Ascending aorta (tissue), 2 donors: ENCODE results near the gene USP6NL. TPM values are rescaled to one million over a fixed set of nuclear protein-coding genes. Genes with fewer than 3 reads are reported as not detected.

Experiments used
- DNase-seq, 2 donors: peaks; one replicate each; pipeline ENCODE4 v3.0.0-alpha.2; 2019; ENCODE audit warnings: low spot score in 2 of 2
- H3K27ac ChIP-seq, 2 donors: fragments of 200-600 bp; sonication (generic); one replicate each; pipeline ENCODE4 v1.5.1; 2016 to 2017; ENCODE audit warnings: mild to moderate bottlenecking in 1 of 2
- H3K27me3 ChIP-seq: fragments of 200-600 bp; sonication (generic); one replicate; pipeline ENCODE4 v1.5.1; 2017
- H3K36me3 ChIP-seq, 2 donors: fragments of 200-600 bp; sonication (generic); one replicate each; pipeline ENCODE4 v1.5.1; 2016
- H3K4me1 ChIP-seq, 2 donors: fragments of 200-600 bp; sonication (generic); one replicate each; pipeline ENCODE4 v1.5.1; 2016 to 2017; ENCODE audit warnings: mild to moderate bottlenecking in 1 of 2
- H3K4me3 ChIP-seq, 2 donors: fragments of 200-600 bp; sonication (generic); one replicate each; pipeline ENCODE4 v1.5.1; 2016 to 2017; ENCODE audit warnings: mild to moderate bottlenecking in 1 of 2
- H3K9me3 ChIP-seq, 2 donors: fragments of 200-600 bp; sonication (generic); one replicate each; pipeline ENCODE4 v1.5.1; 2016
- intact Hi-C: fragments of 100-400 bp; cut with DNase I; formaldehyde crosslinking; loops from one replicate; pipeline ENCODE4 v1.15.1; 2023
- total RNA-seq: library from RNA; depleted of rRNA; stranded (reverse); fragments of >200 nt; gene quantifications from one replicate; pipeline ENCODE4 v1.1.0, GENCODE V29; 2016
- TF ChIP-seq, protein P1 (sequence below), 3 experiments: fragments of 200-600 bp in 2 of 3; fragments of 450-650 bp in 1 of 3; sonication (generic) in 2 of 3; IDR thresholded peaks; one replicate each; pipeline ENCODE4 v1.5.1; 2016 to 2019; ENCODE audit warnings: antibody characterized with exemption in 3 of 3, mild to moderate bottlenecking in 1 of 3, moderate library complexity in 1 of 3

USP6NL gene
- total RNA-seq, 1 donor from 2014 or later, result 20.5 TPM

DNA sequence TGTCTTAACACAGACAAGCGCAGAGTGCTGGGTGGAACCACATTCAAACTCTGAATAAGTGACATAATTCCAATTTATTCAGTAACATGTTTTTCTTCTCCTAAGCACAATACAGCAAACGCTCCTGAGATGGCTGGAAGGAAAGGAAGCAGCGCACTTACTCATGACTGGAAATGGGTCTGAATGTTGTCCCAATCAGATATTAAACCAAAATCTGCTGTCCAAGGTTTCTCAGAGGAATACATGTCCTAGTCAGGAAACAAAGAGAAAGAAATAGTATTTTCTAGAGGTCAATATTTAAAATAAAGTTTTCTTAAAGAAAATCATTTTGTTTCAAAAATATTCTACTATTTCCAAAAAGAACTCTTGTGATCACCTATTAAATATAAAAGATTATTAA, 14.0 kb downstream of the USP6NL start:
- H3K27ac ChIP-seq, result no peak overlapping the region
- no peaks in the 10 kb centered on the region for H3K9me3 ChIP-seq
- TF ChIP-seq, protein P1, sequence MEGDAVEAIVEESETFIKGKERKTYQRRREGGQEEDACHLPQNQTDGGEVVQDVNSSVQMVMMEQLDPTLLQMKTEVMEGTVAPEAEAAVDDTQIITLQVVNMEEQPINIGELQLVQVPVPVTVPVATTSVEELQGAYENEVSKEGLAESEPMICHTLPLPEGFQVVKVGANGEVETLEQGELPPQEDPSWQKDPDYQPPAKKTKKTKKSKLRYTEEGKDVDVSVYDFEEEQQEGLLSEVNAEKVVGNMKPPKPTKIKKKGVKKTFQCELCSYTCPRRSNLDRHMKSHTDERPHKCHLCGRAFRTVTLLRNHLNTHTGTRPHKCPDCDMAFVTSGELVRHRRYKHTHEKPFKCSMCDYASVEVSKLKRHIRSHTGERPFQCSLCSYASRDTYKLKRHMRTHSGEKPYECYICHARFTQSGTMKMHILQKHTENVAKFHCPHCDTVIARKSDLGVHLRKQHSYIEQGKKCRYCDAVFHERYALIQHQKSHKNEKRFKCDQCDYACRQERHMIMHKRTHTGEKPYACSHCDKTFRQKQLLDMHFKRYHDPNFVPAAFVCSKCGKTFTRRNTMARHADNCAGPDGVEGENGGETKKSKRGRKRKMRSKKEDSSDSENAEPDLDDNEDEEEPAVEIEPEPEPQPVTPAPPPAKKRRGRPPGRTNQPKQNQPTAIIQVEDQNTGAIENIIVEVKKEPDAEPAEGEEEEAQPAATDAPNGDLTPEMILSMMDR (IDR thresholded peaks at IDR 0.05), result no peak
- H3K36me3 ChIP-seq, result no peaks in the 10 kb centered on the region
- H3K27me3 ChIP-seq, result no peaks in the 10 kb centered on the region
- intact Hi-C loops, result no loop called here
- DNase-seq, result no peak
- no peaks in the 10 kb centered on the region for H3K4me1 ChIP-seq
- H3K4me3 ChIP-seq, result no peak overlapping the region

DNA sequence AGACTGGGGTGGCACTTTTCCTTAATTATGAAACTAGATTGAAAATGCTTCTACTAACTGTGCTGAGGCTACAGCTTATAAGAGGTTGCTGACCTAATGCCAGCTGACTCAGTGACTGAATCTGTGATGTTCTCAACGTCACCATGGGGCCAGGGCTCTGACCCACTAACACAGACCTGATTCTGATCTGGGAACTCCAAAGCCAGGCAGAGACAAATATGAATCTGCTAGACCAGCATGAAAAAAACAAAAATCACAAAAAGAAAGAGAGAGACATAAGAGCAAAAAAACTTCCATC, 16.1 kb downstream of the USP6NL start:
- TF ChIP-seq, protein P1 (IDR thresholded peaks at IDR 0.05), result no peak

DNA sequence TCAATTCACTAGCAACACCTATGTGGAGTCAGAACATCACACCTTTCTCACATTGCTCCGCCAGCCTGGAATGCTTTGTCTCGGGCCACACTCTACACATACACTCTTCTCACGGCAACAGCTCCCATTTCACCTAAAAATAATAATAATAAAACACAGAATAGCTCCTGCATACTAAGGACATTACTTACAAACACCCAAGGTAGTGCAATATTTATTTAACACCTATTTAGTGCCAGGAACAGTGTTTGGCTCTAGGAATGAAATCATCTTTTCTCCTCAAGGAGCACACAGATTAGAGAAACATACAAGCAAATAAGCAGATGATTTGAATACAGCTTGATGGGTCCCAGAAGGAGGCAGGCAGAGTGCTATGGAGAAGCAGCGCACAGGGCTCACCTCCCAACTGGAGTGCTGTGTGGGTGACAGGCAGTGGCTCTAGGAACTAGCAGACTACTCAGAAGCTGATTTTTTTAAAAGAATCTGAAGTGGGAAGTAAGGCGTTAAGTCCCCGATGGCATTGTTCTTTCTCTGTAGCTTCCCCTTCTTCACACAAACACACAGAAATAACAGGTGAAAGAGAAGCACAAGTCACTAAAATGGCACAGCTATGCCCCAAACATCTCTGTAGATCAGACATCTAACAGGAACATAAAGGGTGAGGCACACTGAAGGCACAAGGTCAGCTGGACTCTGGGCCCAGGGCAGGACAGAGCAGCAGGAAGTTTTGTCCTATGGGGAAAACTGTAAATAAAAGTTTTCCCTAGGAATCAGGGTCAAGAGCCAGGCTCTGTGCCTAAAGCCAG, 16.7 kb downstream of the USP6NL start:
- Histone ChIP-seq H3K27me3 (no peaks in the 10 kb centered on the region), H3K4me1 (no peaks in the 10 kb centered on the region), H3K27ac (no peak overlapping the region), H3K36me3 (no peaks in the 10 kb centered on the region), H3K4me3 (no peak overlapping the region), H3K9me3 (no peaks in the 10 kb centered on the region)
- TF ChIP-seq, protein P1 (IDR thresholded peaks at IDR 0.05), result no peak
- no peak for DNase-seq
- intact Hi-C loops, result no loop called here

More for the DNA sequence above, 16.1 kb downstream of the USP6NL start:
- intact Hi-C loops, result no loop called here
- Histone ChIP-seq H3K4me1 (no peaks in the 10 kb centered on the region), H3K27ac (no peak overlapping the region), H3K4me3 (no peak overlapping the region), H3K36me3 (no peaks in the 10 kb centered on the region), H3K9me3 (no peaks in the 10 kb centered on the region), H3K27me3 (no peaks in the 10 kb centered on the region)
- DNase-seq, result no peak

DNA sequence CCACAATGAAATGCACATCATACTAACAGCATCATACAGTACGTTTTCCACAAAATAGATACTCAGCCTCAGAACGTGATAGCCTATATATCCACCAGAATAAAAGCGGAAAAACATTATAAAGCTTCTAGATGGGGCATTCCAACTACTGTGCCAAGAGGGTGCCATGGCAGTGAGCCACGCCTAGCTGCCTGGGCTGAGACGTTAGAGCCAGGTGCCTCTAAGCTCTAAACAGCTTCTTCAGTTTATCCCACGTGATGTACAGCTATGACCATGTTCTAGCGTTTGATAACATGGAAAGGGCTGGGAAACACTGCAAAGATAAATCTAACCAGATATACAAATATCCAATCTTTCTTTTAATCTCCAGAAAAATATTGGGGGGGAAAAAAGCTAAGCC, 17.8 kb downstream of the USP6NL start:
- no peak for DNase-seq
- Histone ChIP-seq H3K4me3 (no peak overlapping the region), H3K4me1 (no peaks in the 10 kb centered on the region), H3K36me3 (no peaks in the 10 kb centered on the region), H3K9me3 (no peaks in the 10 kb centered on the region), H3K27me3 (no peaks in the 10 kb centered on the region), H3K27ac (no peak overlapping the region)
- TF ChIP-seq, protein P1 (IDR thresholded peaks at IDR 0.05), result no peak
- intact Hi-C loops, result no loop called here

DNA sequence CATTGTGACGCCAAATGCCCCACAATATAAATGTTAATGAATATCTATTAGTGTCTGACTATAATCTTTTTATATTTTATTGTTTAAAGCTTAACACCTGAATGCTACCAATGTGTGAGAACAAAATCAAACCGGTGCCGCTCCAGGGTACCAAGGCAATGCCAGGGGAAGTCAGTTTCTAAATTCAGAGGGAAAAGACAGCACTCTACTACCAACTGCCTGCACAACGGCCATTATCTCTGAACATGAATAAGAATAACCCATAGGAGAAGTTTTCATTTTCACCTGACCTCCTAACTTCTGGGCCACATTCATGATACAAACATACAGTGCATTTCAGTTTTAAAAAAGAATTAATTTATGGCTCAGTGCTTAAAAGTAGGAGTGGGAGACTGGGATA, 21.7 kb downstream of the USP6NL start:
- Histone ChIP-seq H3K27ac (no peak overlapping the region), H3K9me3 (no peaks in the 10 kb centered on the region), H3K27me3 (no peaks in the 10 kb centered on the region), H3K36me3 (no peaks in the 10 kb centered on the region), H3K4me1 (no peaks in the 10 kb centered on the region), H3K4me3 (no peak overlapping the region)
- TF ChIP-seq, protein P1 (IDR thresholded peaks at IDR 0.05), result no peak
- intact Hi-C loops, result no loop called here
- DNase-seq, result no peak
